Esophagus squamous epithelium (tissue), 4 donors: ENCODE measurements around the gene CACNA1B.

Experiments used
- CTCF ChIP-seq, 6 experiments: fragments of 450-650 bp in 4 of 6; fragments of 200-600 bp in 2 of 6; sonication (generic) in 2 of 6; IDR thresholded peaks; one replicate each; pipeline ENCODE4 v1.5.1; 2016 to 2019; ENCODE audit warnings: antibody characterized with exemption in 6 of 6, mild to moderate bottlenecking in 4 of 6, moderate library complexity in 4 of 6
- POLR2A ChIP-seq, 4 donors: fragments of 450-650 bp; IDR thresholded peaks; one replicate each; pipeline ENCODE4 v1.6.1; 2017; ENCODE audit warnings: antibody characterized with exemption in 4 of 4, mild to moderate bottlenecking in 4 of 4, moderate library complexity in 3 of 4

DNA sequence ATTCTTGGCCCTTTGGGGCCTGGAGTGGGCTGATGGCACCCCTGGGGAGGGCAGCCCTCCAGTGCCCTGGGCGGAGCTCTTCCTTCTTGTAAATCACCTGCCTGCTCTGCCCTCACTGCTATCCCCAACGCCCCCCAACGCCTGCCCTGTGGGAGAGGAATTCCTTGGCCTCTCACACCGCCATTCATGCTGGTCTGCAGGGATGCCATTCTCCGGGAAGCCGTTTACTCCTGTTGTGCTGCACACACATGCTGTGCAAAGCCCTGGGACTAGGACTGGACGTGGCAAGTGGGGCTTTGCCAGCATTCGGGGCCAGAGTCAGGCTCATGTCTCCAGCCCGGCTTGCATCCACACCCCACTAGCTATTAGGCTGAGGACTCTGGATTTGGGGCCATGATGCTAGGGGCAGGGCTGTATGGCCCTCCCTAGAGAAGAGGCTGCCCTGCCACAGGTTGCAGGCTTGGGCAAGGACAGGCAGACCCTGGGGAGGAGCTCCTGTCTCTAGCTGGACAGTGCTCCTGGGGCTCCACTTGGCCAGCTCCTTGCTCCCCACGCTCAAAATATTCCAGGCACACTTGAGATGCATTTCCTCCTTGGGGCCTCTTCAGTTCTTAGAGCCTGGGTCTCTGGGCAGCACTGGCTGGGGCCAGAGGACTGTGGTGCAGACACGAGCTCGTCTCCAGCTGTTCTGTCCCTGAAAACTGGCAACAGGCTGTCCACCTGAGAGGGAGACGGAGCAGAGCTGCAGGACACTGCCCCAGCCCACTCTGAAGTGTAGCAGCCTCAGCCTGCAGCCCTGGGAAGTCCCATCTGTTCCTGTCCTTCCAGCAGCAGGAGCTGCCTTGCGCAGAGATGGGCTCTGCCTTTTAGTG, 226.9 kb downstream of the CACNA1B start:
- TF ChIP-seq CTCF (IDR thresholded peaks at IDR 0.05) (no peak), POLR2A (IDR thresholded peaks at IDR 0.05) (no peak)
